Thyroid gland (tissue), 4 donors: ENCODE measurements around the gene CAMTA1. TPM values are rescaled to one million over a fixed set of nuclear protein-coding genes. Genes with fewer than 3 reads are reported as not detected.

Experiments
- DNase-seq, 2 donors: peaks; one replicate each; pipeline ENCODE4 v3.0.0-alpha.2; 2019
- H3K27ac ChIP-seq, 3 donors: fragments of 200-600 bp; sonication (generic); 1 replicate in 2 of 3; 2 replicates in 1 of 3; pipeline ENCODE4 v1.5.1; 2016 to 2019; ENCODE audit warnings: mild to moderate bottlenecking in 1 of 3, moderate library complexity in 1 of 3
- H3K27me3 ChIP-seq: fragments of 200-600 bp; sonication (generic); one replicate; pipeline ENCODE4 v1.5.1; 2019
- H3K36me3 ChIP-seq, 2 donors: fragments of 200-600 bp; sonication (generic); one replicate each; pipeline ENCODE4 v1.5.1; 2016 to 2019
- H3K4me1 ChIP-seq, 2 donors: fragments of 200-600 bp; sonication (generic); one replicate each; pipeline ENCODE4 v1.5.1; 2017 to 2019
- H3K4me3 ChIP-seq, 3 donors: fragments of 200-600 bp; sonication (generic); replicated peaks in 1 of 3; 1 replicate in 2 of 3; 2 replicates in 1 of 3; pipeline ENCODE4 v1.5.1; 2016; ENCODE audit warnings: mild to moderate bottlenecking in 1 of 3
- H3K9me3 ChIP-seq: fragments of 200-600 bp; sonication (generic); one replicate; pipeline ENCODE4 v1.5.1; 2017
- CTCF ChIP-seq, 6 experiments: fragments of 200-600 bp in 3 of 6; fragments of 450-650 bp in 3 of 6; sonication (generic) in 3 of 6; IDR thresholded peaks; one replicate each; pipeline ENCODE4 v1.5.1; 2016 to 2019; ENCODE audit warnings: antibody characterized with exemption in 6 of 6, mild to moderate bottlenecking in 2 of 6, inconsistent platforms in 1 of 6, moderate library complexity in 1 of 6
- POLR2A ChIP-seq, 2 donors: fragments of 450-650 bp; IDR thresholded peaks; one replicate each; pipeline ENCODE4 v1.6.1; 2017; ENCODE audit warnings: antibody characterized with exemption in 2 of 2, mild to moderate bottlenecking in 2 of 2, moderate library complexity in 1 of 2
- WGBS, 2 donors: methylation state at CpG; one replicate each; pipeline ENCODE4 v1.1.5; 2017; 5-methylcytosine and 5-hydroxymethylcytosine counted together
- intact Hi-C: fragments of 100-400 bp; cut with DNase I; formaldehyde crosslinking; loops from one replicate; pipeline ENCODE4 v1.15.1; 2023
- total RNA-seq, 4 donors: library from RNA; depleted of rRNA; stranded (reverse); fragments of >200 nt; gene quantifications; one replicate each; pipeline ENCODE4 v1.2.3, GENCODE V29; 2016

The CAMTA1 gene
- total RNA-seq, 4 donors from 2014 or later = 63.9 to 124 (median 101) TPM

- TF ChIP-seq POLR2A (IDR thresholded peaks at IDR 0.05) (no peak), CTCF (IDR thresholded peaks at IDR 0.05) (no peak)
- Histone ChIP-seq H3K4me1 (no peaks in the 10 kb centered on the region), H3K9me3 (no peaks in the 10 kb centered on the region), H3K36me3 (no peaks in the 10 kb centered on the region), H3K27me3 (no peaks in the 10 kb centered on the region), H3K4me3 (no peak overlapping the region), H3K27ac (no peak overlapping the region)
- intact Hi-C loops = loop anchor here (10.0 kb wide), 1 partner anchor 421 kb away; no protein-coding TSS in a partner anchor
- no peak for DNase-seq
- 90 to 92% methylated on average over 9 of the region's 9 CpGs for WGBS, 2 donors
Observed at GRCh38 chr1:7223334-7224080, 438.3 kb downstream of the CAMTA1 start.

GRCh38 chr1:7224081-7224534 lies 438.9 kb downstream of the CAMTA1 start:
- Histone ChIP-seq H3K36me3 (no peaks in the 10 kb centered on the region), H3K4me3 (no peak overlapping the region), H3K4me1 (no peaks in the 10 kb centered on the region), H3K9me3 (no peaks in the 10 kb centered on the region), H3K27ac (no peak overlapping the region), H3K27me3 (no peaks in the 10 kb centered on the region)
- intact Hi-C loops = loop anchor here (10.0 kb wide), 1 partner anchor 421 kb away; no protein-coding TSS in a partner anchor
- whole genome bisulfite sequencing, 2 donors = 62 to 78% methylated on average over 9 to 10 of the region's 10 CpGs
- no peak for TF ChIP-seq CTCF (IDR thresholded peaks at IDR 0.05)
- TF ChIP-seq POLR2A (IDR thresholded peaks at IDR 0.05) = no peak
- DNase-seq = no peak

GRCh38 chr1:7224644-7225043 lies 439.4 kb downstream of the CAMTA1 start:
- Histone ChIP-seq H3K4me1 (no peaks in the 10 kb centered on the region), H3K36me3 (no peaks in the 10 kb centered on the region), H3K27ac (no peak overlapping the region), H3K27me3 (no peaks in the 10 kb centered on the region), H3K4me3 (no peak overlapping the region), H3K9me3 (no peaks in the 10 kb centered on the region)
- intact Hi-C loops = loop anchor here (10.0 kb wide), 1 partner anchor 420 kb away; no protein-coding TSS in a partner anchor
- WGBS, 2 donors = 43 to 53% methylated on average over 13 of the region's 13 CpGs
- no peak for TF ChIP-seq POLR2A (IDR thresholded peaks at IDR 0.05)
- peak in 4 of 6 experiments; percentile 10 to 45 (median 27) for TF ChIP-seq CTCF (IDR thresholded peaks at IDR 0.05)
- peak; percentile 62 to 69 for DNase-seq

GRCh38 chr1:7225711-7226505 lies 440.7 kb downstream of the CAMTA1 start:
- intact Hi-C loops = loop anchor here (10.0 kb wide), 1 partner anchor 419 kb away; no protein-coding TSS in a partner anchor
- no peaks in the 10 kb centered on the region for H3K36me3 ChIP-seq
- no peak overlapping the region for H3K27ac ChIP-seq
- no peak for TF ChIP-seq POLR2A (IDR thresholded peaks at IDR 0.05)
- TF ChIP-seq CTCF (IDR thresholded peaks at IDR 0.05) = no peak
- no peak overlapping the region for H3K4me3 ChIP-seq
- no peaks in the 10 kb centered on the region for H3K9me3 ChIP-seq
- 83 to 90% methylated on average over 11 of the region's 11 CpGs for WGBS, 2 donors
- H3K4me1 ChIP-seq = no peaks in the 10 kb centered on the region
- no peak for DNase-seq
- no peaks in the 10 kb centered on the region for H3K27me3 ChIP-seq
